CD4-positive, alpha-beta T cell (primary cell): Measurements from ENCODE around the gene FAM83E. TPM values are rescaled to one million over a fixed set of nuclear protein-coding genes. Genes with fewer than 3 reads are reported as not detected.
"Not testable (repeated sequence)": the region's sequence is repeated elsewhere in the genome, so short reads cannot be mapped to it uniquely, and the experiment has no call there.

ENCODE experiments used
- ATAC-seq: fragments of 200-7000 bp; cut with Tn5 transposase; one replicate; pipeline ENCODE4 v1.10.0; 2022; ENCODE audit warnings: mild to moderate bottlenecking; ENCODE audit not compliant: poor library complexity
- CTCF ChIA-PET: fragments of 350-600 bp; sonication (Branson Sonifier 250); formaldehyde crosslinking; loops from one replicate; lab custom pipeline; 2021; ENCODE audit warnings: antibody characterized with exemption, inconsistent platforms; lab: Charles Lee
- POLR2A ChIA-PET: fragments of 350-600 bp; sonication (Branson Sonifier 250); formaldehyde crosslinking; loops from one replicate; lab custom pipeline; 2021; ENCODE audit warnings: antibody characterized with exemption, inconsistent platforms; lab: Charles Lee
- DNase-seq, 14 experiments: peaks; one replicate each; pipeline ENCODE4 v3.0.0-alpha.2; 2013 to 2020; ENCODE audit warnings: mixed read lengths in 2 of 14
- H3K27ac ChIP-seq, 2 donors: one replicate each; pipeline versions ENCODE4 v1.5.1 to v1.7.0; 2013; ENCODE audit warnings: low read length in 2 of 2, low read depth in 1 of 2, mild to moderate bottlenecking in 1 of 2
- H3K27me3 ChIP-seq, 2 experiments: 1 replicate in 1 of 2; 2 replicates in 1 of 2; pipeline versions ENCODE4 v1.6.1 to v1.7.0; 2013; ENCODE audit warnings: low read length in 2 of 2, control low read depth in 1 of 2, mild to moderate bottlenecking in 1 of 2, moderate library complexity in 1 of 2; ENCODE audit not compliant: insufficient read depth in 2 of 2, control insufficient read depth in 1 of 2
- H3K36me3 ChIP-seq: one replicate; pipeline ENCODE4 v1.6.1; 2013; ENCODE audit warnings: low read length, control low read depth; ENCODE audit not compliant: insufficient read depth
- H3K4me1 ChIP-seq: one replicate; pipeline ENCODE4 v1.6.1; 2013; ENCODE audit warnings: low read length, control low read depth; ENCODE audit not compliant: insufficient read depth
- H3K4me3 ChIP-seq: one replicate; pipeline ENCODE4 v1.5.1; 2013; ENCODE audit warnings: mild to moderate bottlenecking, low read length, moderate library complexity
- H3K9me3 ChIP-seq, 2 experiments: 1 replicate in 1 of 2; 2 replicates in 1 of 2; pipeline versions ENCODE4 v1.6.1 to v1.7.0; 2013; ENCODE audit warnings: low read length in 2 of 2, mild to moderate bottlenecking in 2 of 2, control low read depth in 1 of 2, moderate library complexity in 1 of 2; ENCODE audit not compliant: control insufficient read depth in 1 of 2, insufficient read depth in 1 of 2
- H3K27ac Mint-ChIP-seq: one replicate; pipeline ENCODE4 v1.8.0; 2020; ENCODE audit warnings: mixed read lengths
- H3K27me3 Mint-ChIP-seq: one replicate; pipeline ENCODE4 v1.8.0; 2021; ENCODE audit warnings: mixed read lengths
- H3K36me3 Mint-ChIP-seq: one replicate; pipeline ENCODE4 v1.8.0; 2021; ENCODE audit warnings: low read depth, mixed read lengths
- H3K4me1 Mint-ChIP-seq: one replicate; pipeline ENCODE4 v1.8.0; 2021; ENCODE audit warnings: low read depth, mixed read lengths
- H3K4me3 Mint-ChIP-seq: one replicate; pipeline ENCODE4 v1.8.0; 2020; ENCODE audit warnings: mild to moderate bottlenecking, mixed read lengths
- H3K9me3 Mint-ChIP-seq: one replicate; pipeline ENCODE4 v1.8.0; 2020; ENCODE audit warnings: mixed read lengths
- CTCF ChIP-seq: fragments of 200-600 bp; IDR thresholded peaks from one replicate; pipeline ENCODE4 v1.8.0; 2022; ENCODE audit warnings: antibody characterized with exemption, mild to moderate bottlenecking
- intact Hi-C, 2 experiments: fragments of 100-400 bp; cut with DNase I in 1 of 2; cut with micrococcal nuclease in 1 of 2; formaldehyde crosslinking; loops; one replicate each; pipeline versions ENCODE4 v1.15.1 to v1.9.0; 2023 to 2025; cut with DNase I, micrococcal nuclease
- total RNA-seq, 174 experiments: library from RNA in 2 of 174; stranded (reverse) in 2 of 174; gene quantifications; one replicate each; pipeline ENCODE4 v1.2.3 and lab custom pipeline; 2021 to 2026

The FAM83E gene
- total RNA-seq, 2 experiments from 2014 or later: 1.6 to 2.6 TPM

- peak overlapping the region; percentile 90 for H3K4me3 Mint-ChIP-seq
- no peaks in the 10 kb centered on the region for H3K9me3 Mint-ChIP-seq
- no peak for ATAC-seq
- H3K36me3 Mint-ChIP-seq: peaks cover 67% of the 10 kb centered on the region
- peak overlapping the region; percentile 95 for H3K27ac Mint-ChIP-seq
- H3K4me1 ChIP-seq: peaks cover 55% of the 10 kb centered on the region
- TF ChIP-seq CTCF: no peak
- DNase-seq: peak in 1 of 14 experiments; percentile 38
- peaks cover 48% of the 10 kb centered on the region for H3K36me3 ChIP-seq
- peaks cover 51% of the 10 kb centered on the region for H3K4me1 Mint-ChIP-seq
- ChIA-PET CTCF (interaction anchor here (0.7 to 1.2 kb wide), 2 partner anchors 14 to 338 kb away, joined by 3 to 4 read pairs; partner anchors contain the start of genes RPL18 and SPHK2), POLR2A (interaction anchor here (0.5 to 3.7 kb wide), 13 partner anchors 9 to 927 kb away, joined by 3 to 45 read pairs (median 3); partner anchors contain the start of genes CA11, GYS1, RPL18 and RUVBL2)
- no peaks in the 10 kb centered on the region for H3K27me3 Mint-ChIP-seq
- H3K9me3 ChIP-seq: no peaks in the 10 kb centered on the region
- no peaks in the 10 kb centered on the region for H3K27me3 ChIP-seq
- H3K27ac ChIP-seq: peak overlapping the region; percentile 78 to 94
- H3K4me3 ChIP-seq: peak overlapping the region; percentile 71
- intact Hi-C loops: loop anchor here in 1 of 2 experiments (1.0 to 10.0 kb wide), 4 partner anchors 9 to 1241 kb away; partner anchors contain the start of genes AKT1S1, RPL18, SPHK2 and TBC1D17
Observed at GRCh38 chr19:48633148-48634035, 18.5 kb upstream of the FAM83E start.

- no peaks in the 10 kb centered on the region for H3K27me3 Mint-ChIP-seq
- ATAC-seq (no peak), DNase-seq (peak in 1 of 14 experiments; percentile 29)
- Histone ChIP-seq H3K4me1 (peaks cover 48% of the 10 kb centered on the region), H3K27ac (peak overlapping the region in 1 of 2 donors; percentile 94), H3K27me3 (no peaks in the 10 kb centered on the region), H3K9me3 (no peaks in the 10 kb centered on the region), H3K4me3 (no peak overlapping the region), H3K36me3 (peaks cover 49% of the 10 kb centered on the region)
- peak overlapping the region; percentile 95 for H3K27ac Mint-ChIP-seq
- POLR2A ChIA-PET: interaction anchor here (2.8 to 3.7 kb wide), 3 partner anchors 9 to 14 kb away, joined by 34 to 45 read pairs (median 43); partner anchors contain the start of genes CA11, RPL18 and SPHK2
- intact Hi-C loops: loop anchor here in 1 of 2 experiments (10.0 kb wide), 1 partner anchor 1242 kb away; the partner anchor contains the start of genes AKT1S1 and TBC1D17
- no peak overlapping the region for H3K4me3 Mint-ChIP-seq
- CTCF ChIA-PET: no interaction called here
- H3K4me1 Mint-ChIP-seq: peaks cover 44% of the 10 kb centered on the region
- no peaks in the 10 kb centered on the region for H3K9me3 Mint-ChIP-seq
- H3K36me3 Mint-ChIP-seq: peaks cover 71% of the 10 kb centered on the region
- TF ChIP-seq CTCF: no peak
Observed at GRCh38 chr19:48632692-48633147, 17.8 kb upstream of the FAM83E start.

GRCh38 chr19:48632286-48632685, 17.4 kb upstream of the FAM83E start:
- POLR2A ChIA-PET: interaction anchor here (2.8 to 5.0 kb wide), 4 partner anchors 9 to 14 kb away, joined by 33 to 45 read pairs (median 38); partner anchors contain the start of genes CA11, RPL18 and SPHK2
- H3K27me3 ChIP-seq, CTCF ChIA-PET, ATAC-seq, H3K9me3 Mint-ChIP-seq, DNase-seq, H3K4me3 ChIP-seq, H3K27me3 Mint-ChIP-seq, H3K27ac ChIP-seq, H3K4me3 Mint-ChIP-seq, H3K9me3 ChIP-seq: not testable (repeated sequence)
- H3K36me3 ChIP-seq: peaks cover 49% of the 10 kb centered on the region
- peaks cover 51% of the 10 kb centered on the region for H3K4me1 ChIP-seq
- H3K4me1 Mint-ChIP-seq: peaks cover 41% of the 10 kb centered on the region
- intact Hi-C loops: loop anchor here in 1 of 2 experiments (10.0 kb wide), 1 partner anchor 1243 kb away; the partner anchor contains the start of genes AKT1S1 and TBC1D17
- H3K36me3 Mint-ChIP-seq: peaks cover 71% of the 10 kb centered on the region
- peak overlapping the region; percentile 95 for H3K27ac Mint-ChIP-seq
